Esophagus squamous epithelium (tissue), 5 donors: Measurements from ENCODE around the gene AMZ1. TPM values are rescaled to one million over a fixed set of nuclear protein-coding genes. Genes with fewer than 3 reads are reported as not detected.

Source experiments
- DNase-seq: peaks from one replicate; lab custom pipeline; 2025; lab: John Stamatoyannopoulos, UW
- H3K27ac ChIP-seq, 4 donors: fragments of 200-600 bp; sonication (generic); one replicate each; pipeline ENCODE4 v1.5.1; 2016 to 2019; ENCODE audit warnings: mild to moderate bottlenecking in 1 of 4
- H3K27me3 ChIP-seq, 4 donors: fragments of 200-600 bp; sonication (generic); 1 replicate in 3 of 4; 2 replicates in 1 of 4; pipeline versions ENCODE4 v1.5.1 to v1.6.0; 2017 to 2021; ENCODE audit warnings: antibody characterized with exemption in 1 of 4
- H3K36me3 ChIP-seq, 3 donors: fragments of 200-600 bp; sonication (generic); one replicate each; pipeline ENCODE4 v1.5.1; 2016 to 2019
- H3K4me1 ChIP-seq, 3 donors: fragments of 200-600 bp; sonication (generic); one replicate each; pipeline ENCODE4 v1.5.1; 2017 to 2019
- H3K4me3 ChIP-seq, 4 donors: fragments of 200-600 bp; sonication (generic); 1 replicate in 3 of 4; 2 replicates in 1 of 4; pipeline ENCODE4 v1.5.1; 2016 to 2019; ENCODE audit warnings: mild to moderate bottlenecking in 2 of 4, moderate library complexity in 1 of 4
- H3K9me3 ChIP-seq, 3 donors: fragments of 200-600 bp; sonication (generic); one replicate each; pipeline ENCODE4 v1.5.1; 2016 to 2019
- CTCF ChIP-seq, 6 experiments: fragments of 450-650 bp in 4 of 6; fragments of 200-600 bp in 2 of 6; sonication (generic) in 2 of 6; IDR thresholded peaks; one replicate each; pipeline ENCODE4 v1.5.1; 2016 to 2019; ENCODE audit warnings: antibody characterized with exemption in 6 of 6, mild to moderate bottlenecking in 4 of 6, moderate library complexity in 4 of 6
- POLR2A ChIP-seq, 4 donors: fragments of 450-650 bp; IDR thresholded peaks; one replicate each; pipeline ENCODE4 v1.6.1; 2017; ENCODE audit warnings: antibody characterized with exemption in 4 of 4, mild to moderate bottlenecking in 4 of 4, moderate library complexity in 3 of 4
- WGBS, 2 donors: methylation state at CpG; one replicate each; pipeline ENCODE4 v1.1.5; 2018; 5-methylcytosine and 5-hydroxymethylcytosine counted together
- intact Hi-C: fragments of 100-400 bp; cut with DNase I; formaldehyde crosslinking; loops from one replicate; pipeline ENCODE4 v1.15.0; 2022
- total RNA-seq, 4 donors: library from RNA; depleted of rRNA; stranded (reverse); fragments of >200 nt; gene quantifications; one replicate each; pipeline ENCODE4 v1.1.0, GENCODE V29; 2016
- donor health status: DM: yes; HTN: yes; CAD: no.

AMZ1 gene
- total RNA-seq, 4 donors from 2014 or later: 0.12 to 0.19 TPM; not detected in 2

- DNase-seq: no peak
- Histone ChIP-seq H3K4me3 (no peak overlapping the region), H3K27ac (no peak overlapping the region), H3K27me3 (no peaks in the 10 kb centered on the region), H3K4me1 (peaks cover 0 to 4% (median 0%) of the 10 kb centered on the region in 3 donors), H3K9me3 (no peaks in the 10 kb centered on the region), H3K36me3 (peaks cover 0 to 44% (median 17%) of the 10 kb centered on the region in 3 donors)
- intact Hi-C loops: no loop called here
- WGBS, 2 donors: 39 to 90% methylated on average over 5 to 6 of the region's 8 CpGs
- TF ChIP-seq POLR2A (IDR thresholded peaks at IDR 0.05): no peak
- TF ChIP-seq CTCF (IDR thresholded peaks at IDR 0.05): no peak
These were observed 37.6 kb upstream of the AMZ1 start for GRCh38 chr7:2650451-2650850.

DNA sequence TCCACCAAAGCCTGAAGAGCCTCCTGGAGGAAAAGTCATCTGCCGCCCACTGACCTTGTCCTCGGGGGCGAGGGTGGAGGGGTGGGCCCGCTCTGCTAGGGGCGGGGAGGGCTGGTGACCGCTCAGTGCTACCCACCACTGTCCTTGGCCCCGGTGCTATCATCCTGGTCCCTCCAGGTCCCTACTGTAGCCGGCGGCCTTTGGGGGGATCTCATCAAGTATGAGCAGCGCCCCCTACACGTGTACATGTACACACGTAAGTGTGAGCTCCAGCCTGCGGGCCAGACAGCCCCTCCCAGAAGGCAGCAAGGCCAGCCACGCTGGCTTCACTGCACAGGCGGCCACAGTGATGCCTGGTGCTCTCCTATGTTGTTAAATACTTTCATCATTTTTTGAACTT lies 36.7 kb upstream of the AMZ1 start:
- TF ChIP-seq POLR2A (IDR thresholded peaks at IDR 0.05) (no peak), CTCF (IDR thresholded peaks at IDR 0.05) (no peak)
- Histone ChIP-seq H3K4me3 (no peak overlapping the region), H3K9me3 (no peaks in the 10 kb centered on the region), H3K4me1 (no peaks in the 10 kb centered on the region), H3K27me3 (no peaks in the 10 kb centered on the region), H3K27ac (no peak overlapping the region), H3K36me3 (peaks cover 0 to 52% (median 19%) of the 10 kb centered on the region in 3 donors)
- no peak for DNase-seq
- 61 to 82% methylated on average over 7 to 12 of the region's 15 CpGs for WGBS, 2 donors
- intact Hi-C loops: no loop called here

DNA sequence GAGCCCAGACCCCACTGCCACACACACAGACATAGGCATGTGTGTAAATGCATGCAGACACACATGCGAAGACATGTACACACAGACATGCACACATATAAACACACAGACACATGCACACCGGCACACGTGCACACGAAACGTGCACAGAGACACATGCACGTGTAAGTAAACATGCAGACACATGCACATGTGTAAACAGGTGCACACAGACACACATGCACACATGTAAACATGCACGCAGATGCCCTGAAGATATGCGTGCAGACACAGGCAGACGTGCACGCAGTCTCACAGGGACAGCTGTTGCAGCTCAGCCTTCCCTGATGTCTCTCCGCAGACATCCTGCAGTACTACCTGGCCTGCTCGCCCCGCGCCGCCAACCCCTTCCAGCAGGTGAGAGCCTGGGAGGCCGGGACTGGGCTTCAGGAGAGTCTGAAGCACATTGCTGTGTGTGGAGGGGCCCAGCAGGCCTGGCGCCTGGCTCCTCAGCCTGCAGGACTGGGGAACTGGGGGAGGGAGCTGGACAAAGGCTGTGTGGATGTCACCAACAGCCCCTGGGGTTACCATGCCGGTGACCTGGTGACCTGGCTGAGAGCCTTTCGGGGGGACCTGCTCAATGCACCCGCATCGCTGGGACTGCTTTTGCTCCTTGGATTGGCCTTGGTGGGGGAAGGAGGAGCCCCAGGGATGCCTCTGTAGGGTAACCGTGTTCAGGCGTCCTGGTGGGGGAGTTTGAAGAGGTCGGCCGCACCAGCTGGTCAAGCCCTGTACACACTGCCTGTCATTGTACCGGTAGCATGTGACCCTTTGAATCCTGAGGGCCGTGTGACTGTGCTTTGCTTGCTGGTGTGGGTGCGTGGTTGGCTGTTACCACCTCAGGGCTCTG lies 35.9 kb upstream of the AMZ1 start:
- intact Hi-C loops: no loop called here

GRCh38 chr7:2652736-2653060 lies 35.3 kb upstream of the AMZ1 start:
- WGBS, 2 donors: 100% methylated on average over 2 of the region's 12 CpGs; no CpG with 5 or more reads in 1 of the 2 donors
- Histone ChIP-seq H3K27me3 (no peaks in the 10 kb centered on the region), H3K27ac (no peak overlapping the region), H3K4me3 (no peak overlapping the region), H3K4me1 (no peaks in the 10 kb centered on the region), H3K36me3 (peaks cover 0 to 51% (median 18%) of the 10 kb centered on the region in 3 donors), H3K9me3 (no peaks in the 10 kb centered on the region)
- no peak for DNase-seq
- intact Hi-C loops: no loop called here
- TF ChIP-seq POLR2A (IDR thresholded peaks at IDR 0.05) (no peak), CTCF (IDR thresholded peaks at IDR 0.05) (no peak)

More for the DNA sequence above, 35.9 kb upstream of the AMZ1 start:
- Histone ChIP-seq H3K4me1 (no peaks in the 10 kb centered on the region), H3K27ac (no peak overlapping the region), H3K27me3 (no peaks in the 10 kb centered on the region), H3K36me3 (peaks cover 0 to 55% (median 24%) of the 10 kb centered on the region in 3 donors), H3K9me3 (no peaks in the 10 kb centered on the region), H3K4me3 (no peak overlapping the region)
- WGBS, 2 donors: 92 to 93% methylated on average over 10 to 19 of the region's 28 CpGs
- DNase-seq: no peak
- no peak for TF ChIP-seq POLR2A (IDR thresholded peaks at IDR 0.05)

DNA sequence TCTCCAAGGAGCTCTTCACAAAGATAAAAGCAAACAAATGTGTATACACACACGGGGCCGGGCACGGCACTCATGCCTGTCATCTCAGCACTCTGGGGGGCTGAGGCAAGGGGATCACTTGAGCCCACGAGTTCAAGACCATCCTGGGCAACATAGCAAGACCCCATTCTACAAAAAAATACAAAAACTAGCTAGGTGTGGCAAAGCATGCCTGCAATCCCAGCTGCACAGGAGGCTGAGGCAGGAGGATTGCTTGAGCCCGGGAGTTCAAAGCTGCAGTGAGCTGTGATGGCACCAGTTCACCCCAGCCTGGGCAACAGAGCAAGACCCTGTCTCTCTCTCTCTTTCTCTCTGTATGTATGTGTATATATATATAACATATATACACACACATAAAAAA lies 33.9 kb upstream of the AMZ1 start:
- Histone ChIP-seq H3K9me3 (no peaks in the 10 kb centered on the region), H3K36me3 (peaks cover 0 to 51% (median 9%) of the 10 kb centered on the region in 3 donors), H3K4me3 (no peak overlapping the region), H3K27me3 (no peaks in the 10 kb centered on the region), H3K4me1 (no peaks in the 10 kb centered on the region), H3K27ac (no peak overlapping the region)
- DNase-seq: no peak
- WGBS, 2 donors: 65 to 100% methylated on average over 1 to 5 of the region's 5 CpGs
- intact Hi-C loops: no loop called here
- TF ChIP-seq POLR2A (IDR thresholded peaks at IDR 0.05) (no peak), CTCF (IDR thresholded peaks at IDR 0.05) (no peak)
